ENCODE results near the gene OR51E2. TPM values are rescaled to one million over a fixed set of nuclear protein-coding genes. Genes with fewer than 3 reads are reported as not detected.
"Not testable (repeated sequence)": the region's sequence is repeated elsewhere in the genome, so short reads cannot be mapped to it uniquely, and the experiment has no call there.

OR51E2 gene, protein sequence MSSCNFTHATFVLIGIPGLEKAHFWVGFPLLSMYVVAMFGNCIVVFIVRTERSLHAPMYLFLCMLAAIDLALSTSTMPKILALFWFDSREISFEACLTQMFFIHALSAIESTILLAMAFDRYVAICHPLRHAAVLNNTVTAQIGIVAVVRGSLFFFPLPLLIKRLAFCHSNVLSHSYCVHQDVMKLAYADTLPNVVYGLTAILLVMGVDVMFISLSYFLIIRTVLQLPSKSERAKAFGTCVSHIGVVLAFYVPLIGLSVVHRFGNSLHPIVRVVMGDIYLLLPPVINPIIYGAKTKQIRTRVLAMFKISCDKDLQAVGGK
- 10 to 100 TPM in 2 of 4 donors, 1 to 10 TPM in 2; 1.3 to 24.8 (median 7.1) TPM for total RNA-seq
- under 1 TPM in 1 of 3 donors, not detected in 2; 0.63 TPM for polyA plus RNA-seq

DNA sequence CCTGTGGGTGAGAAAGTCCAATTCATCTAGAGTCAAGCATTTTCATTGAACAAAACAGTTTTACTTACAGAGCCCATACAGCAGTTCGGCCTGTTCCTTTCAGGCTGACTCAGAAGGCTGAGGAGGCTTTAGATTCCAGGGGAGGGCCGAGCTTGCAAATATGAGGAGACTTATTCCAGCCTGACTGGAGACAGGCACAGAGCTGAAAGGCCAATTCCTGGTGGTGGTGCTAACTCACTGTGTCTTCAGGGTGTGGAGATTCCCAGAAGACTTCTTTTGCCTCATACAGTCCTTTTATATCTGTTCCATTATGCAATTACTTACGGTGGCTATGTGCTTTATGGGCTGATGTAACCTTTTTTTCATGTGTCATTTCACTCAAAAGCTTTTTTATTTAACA lies at the start of gene OR51E2:
TSS of gene OR51E2 (minus strand) at position 269 of the 400 bp plus-strand sequence. CDS start 15,142 bp downstream, outside the sequence.
- peak within 1 kb of the TSS in 3 of 4 donors; percentile 35 to 73 (median 72) for H3K27ac ChIP-seq
- H3K36me3 ChIP-seq = no peaks in the 10 kb centered on the region
- H3K4me3 ChIP-seq = peak within 1 kb of the TSS in 3 of 4 donors; percentile 2 to 39 (median 26)
- intact Hi-C loops (cut with DNase I) = loop anchor here (5.0 kb wide), 1 partner anchor 55 kb away; the partner anchor contains the start of gene OR51E1
- WGBS, 2 donors = 56 to 69% methylated on average over 3 of the region's 3 CpGs
- no peaks in the 10 kb centered on the region for H3K9me3 ChIP-seq
- no peak for TF ChIP-seq POLR2A (IDR thresholded peaks at IDR 0.05)
- peak; percentile 32 to 41 (median 36) for TF ChIP-seq POLR2AphosphoS5 (IDR thresholded peaks at IDR 0.05)
- peak in 3 of 4 donors; percentile 6 to 44 (median 30) for TF ChIP-seq EP300 (IDR thresholded peaks at IDR 0.05)
- TF ChIP-seq, protein P1, sequence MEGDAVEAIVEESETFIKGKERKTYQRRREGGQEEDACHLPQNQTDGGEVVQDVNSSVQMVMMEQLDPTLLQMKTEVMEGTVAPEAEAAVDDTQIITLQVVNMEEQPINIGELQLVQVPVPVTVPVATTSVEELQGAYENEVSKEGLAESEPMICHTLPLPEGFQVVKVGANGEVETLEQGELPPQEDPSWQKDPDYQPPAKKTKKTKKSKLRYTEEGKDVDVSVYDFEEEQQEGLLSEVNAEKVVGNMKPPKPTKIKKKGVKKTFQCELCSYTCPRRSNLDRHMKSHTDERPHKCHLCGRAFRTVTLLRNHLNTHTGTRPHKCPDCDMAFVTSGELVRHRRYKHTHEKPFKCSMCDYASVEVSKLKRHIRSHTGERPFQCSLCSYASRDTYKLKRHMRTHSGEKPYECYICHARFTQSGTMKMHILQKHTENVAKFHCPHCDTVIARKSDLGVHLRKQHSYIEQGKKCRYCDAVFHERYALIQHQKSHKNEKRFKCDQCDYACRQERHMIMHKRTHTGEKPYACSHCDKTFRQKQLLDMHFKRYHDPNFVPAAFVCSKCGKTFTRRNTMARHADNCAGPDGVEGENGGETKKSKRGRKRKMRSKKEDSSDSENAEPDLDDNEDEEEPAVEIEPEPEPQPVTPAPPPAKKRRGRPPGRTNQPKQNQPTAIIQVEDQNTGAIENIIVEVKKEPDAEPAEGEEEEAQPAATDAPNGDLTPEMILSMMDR (IDR thresholded peaks at IDR 0.05) = no peak
- peaks cover 0 to 44% (median 24%) of the 10 kb centered on the region in 4 donors for H3K4me1 ChIP-seq
- H3K27me3 ChIP-seq = no peaks in the 10 kb centered on the region
- DNase-seq = peak; percentile 71

DNA sequence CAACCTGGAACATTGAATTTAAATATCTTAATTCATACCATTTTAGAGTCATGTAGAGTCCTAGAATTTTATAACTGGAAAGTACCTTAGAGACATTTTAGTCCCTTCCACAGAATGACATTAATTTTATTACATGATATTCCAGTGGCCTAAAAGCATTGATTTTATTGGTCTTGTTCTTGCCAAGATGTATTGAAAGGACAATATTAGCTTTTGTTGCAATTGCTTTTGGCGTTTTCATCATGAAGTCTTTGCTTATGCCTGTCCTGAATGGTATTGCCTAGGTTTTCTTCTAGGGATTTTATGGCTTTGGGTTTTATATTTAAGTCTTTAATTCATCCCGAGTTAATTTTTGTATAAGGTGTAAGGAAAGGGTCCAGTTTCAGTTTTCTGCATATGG lies 43.1 kb upstream of the OR51E2 start:
- no peak for DNase-seq
- Histone ChIP-seq H3K9me3 (no peaks in the 10 kb centered on the region), H3K36me3 (no peaks in the 10 kb centered on the region), H3K27me3 (no peaks in the 10 kb centered on the region), H3K27ac (no peak overlapping the region), H3K4me3 (no peak overlapping the region), H3K4me1 (no peaks in the 10 kb centered on the region)
- intact Hi-C loops (cut with DNase I) = no loop called here
- TF ChIP-seq, protein P1 (IDR thresholded peaks at IDR 0.05) = no peak
- TF ChIP-seq POLR2AphosphoS5 (IDR thresholded peaks at IDR 0.05) = no peak
- no peak for TF ChIP-seq EP300 (IDR thresholded peaks at IDR 0.05)
- no peak for TF ChIP-seq POLR2A (IDR thresholded peaks at IDR 0.05)
- 21 to 67% methylated on average over 2 of the region's 2 CpGs for WGBS, 2 donors

DNA sequence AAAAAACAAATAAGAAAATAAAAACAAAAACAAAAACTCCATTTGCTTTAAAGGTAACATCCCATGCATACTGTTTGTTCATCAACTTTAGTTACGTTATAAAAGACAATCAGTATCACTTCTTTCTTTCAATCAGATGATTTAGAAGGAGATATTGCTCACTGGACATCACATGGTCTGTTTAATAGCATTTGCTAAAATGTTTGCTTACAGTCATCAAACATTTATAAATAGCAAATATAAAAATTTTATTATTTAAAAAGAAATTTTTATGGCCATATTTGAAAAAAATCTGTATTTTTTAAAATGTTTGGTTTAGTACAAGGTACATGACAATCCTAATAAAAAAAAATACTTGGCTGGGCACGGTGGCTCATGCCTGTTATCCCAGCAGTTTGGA lies 29.5 kb upstream of the OR51E2 start:
- H3K9me3 ChIP-seq = no peaks in the 10 kb centered on the region
- H3K4me3 ChIP-seq = no peak overlapping the region
- DNase-seq = no peak
- TF ChIP-seq POLR2A (IDR thresholded peaks at IDR 0.05) = no peak
- TF ChIP-seq EP300 (IDR thresholded peaks at IDR 0.05) = no peak
- no peak for TF ChIP-seq POLR2AphosphoS5 (IDR thresholded peaks at IDR 0.05)
- TF ChIP-seq, protein P1 (IDR thresholded peaks at IDR 0.05) = no peak
- WGBS, 2 donors = 75 to 95% methylated on average over 2 of the region's 2 CpGs
- no peaks in the 10 kb centered on the region for H3K27me3 ChIP-seq
- intact Hi-C loops (cut with DNase I) = no loop called here
- no peaks in the 10 kb centered on the region for H3K36me3 ChIP-seq
- H3K4me1 ChIP-seq = no peaks in the 10 kb centered on the region
- no peak overlapping the region for H3K27ac ChIP-seq

DNA sequence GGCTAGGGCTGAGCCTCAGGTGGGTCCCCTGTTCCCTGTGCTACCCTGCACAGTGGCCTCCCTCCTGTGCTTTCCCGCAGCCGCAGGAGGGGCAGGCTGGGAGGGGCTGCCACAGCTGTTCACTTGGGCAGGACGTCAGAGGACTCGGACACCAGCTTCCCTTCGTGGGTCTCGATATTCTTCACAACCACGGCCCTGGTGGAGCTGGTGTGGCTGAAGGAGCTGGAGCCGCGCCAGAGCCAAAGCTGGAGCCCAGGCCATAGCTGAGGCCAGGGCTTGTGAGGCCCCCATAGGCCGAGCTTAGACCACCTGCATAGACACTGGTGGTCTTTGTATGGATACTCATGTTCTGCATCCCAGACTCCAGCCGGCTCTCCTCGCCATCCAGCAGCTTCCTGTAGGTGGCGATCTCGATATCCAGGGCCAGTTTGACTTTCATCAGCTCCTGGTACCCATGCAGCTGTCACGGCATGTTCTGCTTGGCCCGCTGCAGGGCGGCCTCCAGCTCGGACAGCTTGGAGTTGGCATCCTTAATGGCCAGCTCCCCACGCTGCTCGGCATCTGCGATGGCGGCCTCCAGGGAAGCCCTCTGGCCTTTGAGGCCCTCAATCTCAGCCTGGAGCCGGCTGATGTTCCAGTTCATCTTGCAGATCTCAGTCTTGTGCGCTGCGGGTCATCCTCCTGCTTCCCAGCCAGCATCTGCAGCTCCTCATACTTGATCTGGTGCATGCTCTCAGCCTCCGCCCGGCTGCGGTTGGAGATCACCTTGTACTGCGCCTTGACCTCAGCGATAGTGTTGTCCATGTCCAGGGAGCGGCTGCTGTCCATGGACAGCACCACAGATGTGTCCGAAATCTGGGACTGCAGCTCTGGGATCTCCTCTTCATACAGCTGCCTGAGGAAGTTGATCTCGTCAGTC lies 25.2 kb upstream of the OR51E2 start:
- DNase-seq; intact Hi-C loops (cut with DNase I); H3K36me3 ChIP-seq; H3K27ac ChIP-seq; H3K4me3 ChIP-seq; H3K9me3 ChIP-seq; H3K4me1 ChIP-seq; H3K27me3 ChIP-seq: not testable (repeated sequence)
- WGBS, 2 donors = 90 to 92% methylated on average over 33 of the region's 33 CpGs

DNA sequence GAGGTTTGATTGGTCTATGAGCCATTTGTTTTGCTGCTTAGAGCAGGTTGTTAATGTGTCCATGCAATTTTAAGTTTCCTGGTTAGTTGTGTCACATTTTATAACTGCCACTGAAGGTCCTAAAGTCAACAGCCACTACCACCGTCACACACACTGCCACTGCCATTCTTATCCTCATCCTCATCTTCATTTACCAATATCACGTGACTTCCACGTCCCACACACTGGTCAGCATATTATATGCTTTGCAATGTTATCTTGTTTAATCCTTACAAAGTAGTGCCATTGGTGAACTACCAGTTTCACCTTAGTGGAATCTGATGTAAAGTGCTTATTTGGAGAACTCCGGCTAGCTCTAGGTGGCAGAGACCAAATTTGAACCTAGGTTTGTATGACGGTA lies 16.6 kb upstream of the OR51E2 start:
- Histone ChIP-seq H3K27ac (no peak overlapping the region), H3K9me3 (no peaks in the 10 kb centered on the region), H3K4me1 (peaks cover 2 to 18% (median 13%) of the 10 kb centered on the region in 4 donors), H3K27me3 (no peaks in the 10 kb centered on the region), H3K36me3 (no peaks in the 10 kb centered on the region), H3K4me3 (no peak overlapping the region)
- no peak for TF ChIP-seq POLR2A (IDR thresholded peaks at IDR 0.05)
- TF ChIP-seq, protein P1 (IDR thresholded peaks at IDR 0.05) = no peak
- TF ChIP-seq EP300 (IDR thresholded peaks at IDR 0.05) = no peak
- TF ChIP-seq POLR2AphosphoS5 (IDR thresholded peaks at IDR 0.05) = no peak
- DNase-seq = no peak
- intact Hi-C loops (cut with DNase I) = no loop called here
- 48 to 81% methylated on average over 5 of the region's 5 CpGs for WGBS, 2 donors

Measured in sigmoid colon (tissue), 7 donors.